AG04450 (cell line): Measurements from ENCODE around the gene GSG1L. TPM values are rescaled to one million over a fixed set of nuclear protein-coding genes. Genes with fewer than 3 reads are reported as not detected.

Experiments used
- CTCF ChIA-PET: fragments of 300-600, 350-600 bp; formaldehyde crosslinking; extraction: SDS; loops from one replicate; lab custom pipeline; 2022; ENCODE audit warnings: antibody characterized with exemption, inconsistent platforms; lab: Charles Lee
- POLR2A ChIA-PET: fragments of 350-600 bp; formaldehyde crosslinking; extraction: SDS; loops from one replicate; lab custom pipeline; 2021; ENCODE audit warnings: antibody characterized with exemption, inconsistent platforms; lab: Yijun Ruan, JAX
- DNase-seq: peaks from one replicate; pipeline ENCODE4 v3.0.0-alpha.2; 2011; ENCODE audit warnings: low read depth, low spot score
- H3K27ac ChIP-seq: one replicate; pipeline ENCODE4 v1.5.1; 2012; ENCODE audit warnings: low read depth, low read length, control low read depth
- H3K27me3 ChIP-seq: one replicate; pipeline ENCODE4 v1.6.0; 2012; ENCODE audit warnings: low read length; ENCODE audit not compliant: control insufficient read depth, insufficient read depth
- H3K4me3 ChIP-seq: 2 replicates; pipeline ENCODE4 v1.5.1; 2011; ENCODE audit warnings: mild to moderate bottlenecking, low read depth, low read length, control low read depth
- H3K9me3 ChIP-seq: 2 replicates; pipeline ENCODE4 v1.5.1; 2012; ENCODE audit warnings: low read length; ENCODE audit not compliant: control insufficient read depth, insufficient read depth
- CTCF ChIP-seq: IDR thresholded peaks from 2 replicates; pipeline ENCODE4 v1.5.1; 2011; ENCODE audit warnings: low read depth, low read length, control low read depth, inconsistent platforms
- polyA plus RNA-seq: library from polyadenylated mRNA; depleted of rRNA; stranded (reverse); fragments of >200 nt; gene quantifications from 2 replicates; pipeline ENCODE4 v1.2.3, GENCODE V29; 2011

Gene GSG1L
- polyA plus RNA-seq, 1 experiment: not detected

DNA sequence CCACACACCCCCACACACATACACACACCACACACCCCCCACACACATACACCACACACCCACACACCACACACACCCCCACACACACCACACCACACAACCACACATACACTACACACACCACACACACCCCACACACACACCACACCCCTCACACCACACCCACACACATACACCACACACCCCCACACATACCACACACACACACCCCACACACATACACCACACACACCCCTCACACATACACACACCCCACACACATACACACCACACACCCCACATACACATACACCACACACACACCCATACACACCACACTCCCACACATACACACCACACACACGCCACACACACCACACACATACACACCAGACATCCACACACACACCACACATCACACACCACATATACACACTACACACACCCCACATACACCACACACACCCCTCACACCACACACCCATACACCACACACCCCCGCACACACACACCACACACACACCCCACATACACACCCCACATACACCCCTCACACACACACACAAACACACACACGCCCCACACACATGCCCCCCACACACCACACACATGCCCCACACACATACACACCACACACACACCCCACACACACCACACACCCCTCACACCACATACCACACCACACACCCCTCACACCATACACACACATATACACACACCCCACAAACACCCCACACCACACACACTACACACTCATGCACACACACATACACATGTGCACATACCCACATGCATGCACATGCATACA, 25.9 kb upstream of the GSG1L start:
- H3K4me3 ChIP-seq: no peak overlapping the region
- no peak for TF ChIP-seq CTCF
- POLR2A ChIA-PET: no interaction called here
- H3K27ac ChIP-seq: no peak overlapping the region
- CTCF ChIA-PET: interaction anchor here (0.6 to 1.2 kb wide), 2 partner anchors 9 to 449 kb away, joined by 3 read pairs; no protein-coding TSS in a partner anchor
- no peaks in the 10 kb centered on the region for H3K27me3 ChIP-seq
- H3K9me3 ChIP-seq: peaks cover 3% of the 10 kb centered on the region; the same call in 1 of the 2 replicates
- no peak for DNase-seq

GRCh38 chr16:28087675-28088300, 24.3 kb upstream of the GSG1L start:
- CTCF ChIA-PET: no interaction called here

DNA sequence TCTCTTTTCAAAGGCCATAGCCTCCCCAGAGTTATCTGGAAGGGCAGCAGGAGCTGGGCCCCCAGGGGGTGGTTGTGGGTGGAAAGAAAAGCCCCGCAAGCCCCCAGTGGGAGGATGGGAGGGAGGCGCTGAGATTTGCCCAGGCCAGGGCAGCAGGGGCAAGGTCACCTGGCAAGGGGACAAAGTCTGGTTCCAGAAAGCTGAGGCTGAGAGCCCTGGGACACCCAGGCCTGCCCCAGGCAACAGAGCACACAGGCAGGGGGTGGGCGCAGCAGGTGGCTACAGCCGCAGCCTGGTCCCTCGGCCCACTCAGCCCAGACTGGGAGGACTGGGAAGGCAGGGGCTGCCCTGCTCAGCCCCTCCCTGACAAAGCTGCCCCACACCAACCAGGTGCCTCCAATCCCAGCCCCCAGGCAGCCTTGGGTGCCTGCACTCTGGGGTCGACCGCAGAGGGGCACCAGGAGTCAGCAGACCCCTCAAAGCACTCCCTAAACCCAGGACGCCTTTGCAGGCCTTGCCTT, 23.7 kb upstream of the GSG1L start:
- Histone ChIP-seq H3K4me3 (no peak overlapping the region), H3K27ac (no peak overlapping the region), H3K27me3 (no peaks in the 10 kb centered on the region), H3K9me3 (peaks cover 3% of the 10 kb centered on the region; the same call in 1 of the 2 replicates)
- ChIA-PET POLR2A (no interaction called here), CTCF (no interaction called here)
- no peak for DNase-seq
- no peak for TF ChIP-seq CTCF

More at GRCh38 chr16:28087675-28088300, 24.3 kb upstream of the GSG1L start:
- no peak overlapping the region for H3K27ac ChIP-seq
- no peaks in the 10 kb centered on the region for H3K27me3 ChIP-seq
- DNase-seq: no peak
- H3K9me3 ChIP-seq: peaks cover 3% of the 10 kb centered on the region; the same call in 1 of the 2 replicates
- H3K4me3 ChIP-seq: no peak overlapping the region
- POLR2A ChIA-PET: interaction anchor here (0.7 kb wide), 1 partner anchor 1778 kb away, joined by 4 read pairs; no protein-coding TSS in a partner anchor
- no peak for TF ChIP-seq CTCF

DNA sequence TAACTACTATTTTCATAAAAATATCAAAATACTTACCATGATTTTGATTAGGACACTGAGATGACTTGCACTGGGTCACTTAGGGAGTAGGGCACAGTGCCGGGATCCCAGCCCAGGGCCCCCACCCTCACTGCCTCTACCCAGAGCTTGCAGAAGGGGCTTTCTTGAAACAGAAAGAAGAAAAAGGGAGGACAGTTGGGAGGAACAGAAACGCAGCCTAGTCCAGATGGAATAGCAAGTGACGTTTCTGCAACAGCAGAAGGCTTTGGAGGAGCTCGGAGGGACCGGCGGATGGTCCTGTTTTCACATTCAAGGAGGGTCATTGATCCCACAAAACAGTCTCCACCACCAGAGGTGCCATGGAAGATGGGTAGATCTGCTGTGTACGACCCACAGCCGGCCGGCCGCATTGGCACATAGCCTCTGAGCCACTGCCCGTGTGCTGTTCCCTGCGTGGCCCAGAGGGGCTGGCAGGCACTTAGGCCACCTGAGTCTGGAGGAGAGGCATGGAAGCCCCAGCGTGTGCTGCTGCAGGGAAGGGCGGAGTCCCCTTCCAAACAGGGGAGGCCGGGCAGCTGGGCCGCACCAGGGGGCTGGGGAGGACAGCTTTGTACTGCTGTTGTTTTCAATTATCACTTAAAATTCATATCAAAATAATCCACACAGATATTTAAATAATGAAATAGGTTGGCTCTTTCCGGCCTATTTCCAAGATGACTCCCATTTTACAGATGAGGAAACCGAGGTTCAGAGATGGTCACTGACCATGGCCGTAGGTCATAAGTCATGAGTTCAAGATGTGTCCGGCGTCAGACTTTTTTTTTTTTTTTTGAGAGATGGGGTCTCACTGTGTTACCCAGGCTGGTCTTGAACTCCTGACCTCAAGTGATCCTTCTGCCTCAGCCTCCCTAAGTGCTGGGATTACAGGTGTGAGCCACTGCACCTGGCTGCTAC, 22.9 kb upstream of the GSG1L start:
- no peak for DNase-seq
- no peak for TF ChIP-seq CTCF
- H3K4me3 ChIP-seq: no peak overlapping the region
- H3K27me3 ChIP-seq: no peaks in the 10 kb centered on the region
- CTCF ChIA-PET: no interaction called here
- peaks cover 3% of the 10 kb centered on the region; the same call in 1 of the 2 replicates for H3K9me3 ChIP-seq
- no peak overlapping the region for H3K27ac ChIP-seq
- POLR2A ChIA-PET: no interaction called here
